GM04504 (cell line): ENCODE results near the gene MRTFA.
"Not testable (repeated sequence)": the region's sequence is repeated elsewhere in the genome, so short reads cannot be mapped to it uniquely, and the experiment has no call there.

Experiments used
- DNase-seq: peaks from one replicate; pipeline ENCODE4 v3.0.0-alpha.2; 2012; ENCODE audit warnings: low read depth

Gene MRTFA

DNA sequence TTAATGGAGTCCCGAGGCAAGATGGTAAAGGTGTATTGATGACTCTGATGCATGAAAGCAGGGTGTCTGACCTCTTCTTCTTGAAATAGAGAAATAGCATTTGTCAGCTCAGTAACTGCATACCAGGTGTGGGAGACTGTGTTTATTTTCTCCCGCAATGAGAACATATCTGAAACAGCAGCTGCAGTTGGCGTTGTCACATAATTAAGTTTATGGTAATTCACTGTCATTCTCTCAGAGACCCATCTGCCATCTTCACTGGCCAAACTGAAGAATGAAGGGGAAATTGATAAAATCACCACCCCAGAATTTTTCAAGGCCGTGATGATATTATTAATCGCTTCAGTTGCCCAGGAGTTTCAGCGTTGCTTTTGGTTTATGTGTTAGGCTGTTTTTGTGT is 22.6 kb upstream of the MRTFA start:
- DNase-seq = no peak

DNA sequence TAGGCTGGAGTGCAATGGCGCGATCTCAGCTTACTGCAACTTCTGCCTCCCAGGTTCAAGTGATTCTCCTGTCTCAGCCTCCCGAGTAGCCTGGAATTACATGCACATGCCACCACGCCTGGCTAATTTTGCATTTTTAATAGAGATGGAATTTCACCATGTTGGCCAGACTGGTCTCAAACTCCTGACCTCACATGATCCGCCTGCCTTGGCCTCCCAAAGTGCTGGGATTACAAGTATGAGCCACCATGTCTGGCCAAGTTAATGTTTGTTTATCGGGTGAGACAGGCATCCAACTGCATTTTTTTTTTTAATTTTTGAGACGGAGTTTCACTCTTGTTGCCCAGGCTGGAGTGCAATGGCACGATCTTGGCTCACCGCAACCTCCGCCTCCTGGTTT is 20.1 kb upstream of the MRTFA start:
- DNase-seq = not testable (repeated sequence)

DNA sequence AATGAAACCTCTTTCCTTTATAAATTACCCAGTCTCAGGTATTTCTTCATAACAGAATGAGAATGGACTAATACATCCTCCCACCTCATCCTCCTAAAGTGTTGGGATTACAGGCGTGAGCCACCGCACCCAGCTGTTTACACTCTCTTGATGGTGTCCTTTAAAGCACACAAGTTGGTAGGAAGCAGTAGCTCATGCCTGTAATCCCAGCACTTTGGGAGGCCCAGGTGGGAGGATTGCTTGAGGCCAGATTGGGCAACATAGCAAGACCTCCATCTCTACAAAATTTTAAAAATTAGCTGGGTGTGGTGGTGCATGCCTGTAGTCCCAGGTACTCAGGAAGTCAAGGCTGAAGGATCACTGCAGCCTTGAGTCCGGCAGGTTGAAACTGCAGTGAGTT is 19.4 kb upstream of the MRTFA start:
- not testable (repeated sequence) for DNase-seq

DNA sequence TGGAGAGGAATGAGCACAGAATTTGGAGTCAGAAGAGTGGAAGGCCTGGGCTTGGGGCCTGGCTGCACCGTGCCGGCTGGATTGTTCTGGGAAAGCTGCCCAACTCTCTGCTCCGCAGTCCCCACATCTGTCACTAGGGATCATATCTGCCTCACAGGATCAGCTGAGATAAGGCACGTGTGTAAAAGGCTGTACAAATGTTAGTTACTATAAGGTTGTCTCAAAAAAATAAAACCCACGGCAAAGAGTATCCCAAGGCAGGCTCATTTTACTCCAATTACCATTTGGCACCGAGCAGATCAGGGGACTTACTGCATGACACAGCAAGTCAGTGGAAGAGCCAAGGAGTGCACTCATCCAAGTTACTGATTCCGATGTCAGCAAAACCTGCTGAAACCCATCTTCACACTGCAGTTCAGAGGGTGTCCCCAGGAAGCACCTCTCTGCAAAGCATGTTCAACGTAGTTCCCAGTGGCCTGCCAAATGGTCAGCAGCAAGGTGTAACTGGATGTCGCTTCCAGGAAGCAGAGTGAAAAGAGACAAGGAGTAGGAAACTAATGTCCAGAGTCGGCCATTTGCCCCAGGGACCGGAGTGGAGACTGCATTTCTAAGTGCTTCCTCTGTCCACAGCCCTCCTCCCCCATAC is 18.1 kb upstream of the MRTFA start:
- DNase-seq = peak; percentile 55

DNA sequence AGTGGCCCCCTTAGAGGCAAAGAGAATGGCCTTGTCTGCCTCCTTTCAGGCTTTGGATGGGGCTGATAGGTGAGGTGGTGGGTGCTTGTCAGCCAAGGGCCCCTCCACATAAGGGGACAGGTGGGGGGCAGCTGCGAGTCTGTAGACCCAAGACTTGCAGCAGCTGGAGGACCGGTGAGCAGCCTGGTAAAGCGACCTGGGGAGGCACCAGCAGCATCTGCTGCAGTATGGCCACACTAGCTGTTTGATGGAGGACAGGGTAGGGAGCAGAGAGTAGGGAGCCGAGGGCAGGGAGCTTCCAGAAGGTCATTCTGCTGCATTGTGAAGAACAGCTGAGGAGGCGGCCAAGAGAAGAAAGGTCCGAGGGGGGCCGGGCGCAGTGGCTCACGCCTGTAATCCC is 16.8 kb upstream of the MRTFA start:
- no peak for DNase-seq

DNA sequence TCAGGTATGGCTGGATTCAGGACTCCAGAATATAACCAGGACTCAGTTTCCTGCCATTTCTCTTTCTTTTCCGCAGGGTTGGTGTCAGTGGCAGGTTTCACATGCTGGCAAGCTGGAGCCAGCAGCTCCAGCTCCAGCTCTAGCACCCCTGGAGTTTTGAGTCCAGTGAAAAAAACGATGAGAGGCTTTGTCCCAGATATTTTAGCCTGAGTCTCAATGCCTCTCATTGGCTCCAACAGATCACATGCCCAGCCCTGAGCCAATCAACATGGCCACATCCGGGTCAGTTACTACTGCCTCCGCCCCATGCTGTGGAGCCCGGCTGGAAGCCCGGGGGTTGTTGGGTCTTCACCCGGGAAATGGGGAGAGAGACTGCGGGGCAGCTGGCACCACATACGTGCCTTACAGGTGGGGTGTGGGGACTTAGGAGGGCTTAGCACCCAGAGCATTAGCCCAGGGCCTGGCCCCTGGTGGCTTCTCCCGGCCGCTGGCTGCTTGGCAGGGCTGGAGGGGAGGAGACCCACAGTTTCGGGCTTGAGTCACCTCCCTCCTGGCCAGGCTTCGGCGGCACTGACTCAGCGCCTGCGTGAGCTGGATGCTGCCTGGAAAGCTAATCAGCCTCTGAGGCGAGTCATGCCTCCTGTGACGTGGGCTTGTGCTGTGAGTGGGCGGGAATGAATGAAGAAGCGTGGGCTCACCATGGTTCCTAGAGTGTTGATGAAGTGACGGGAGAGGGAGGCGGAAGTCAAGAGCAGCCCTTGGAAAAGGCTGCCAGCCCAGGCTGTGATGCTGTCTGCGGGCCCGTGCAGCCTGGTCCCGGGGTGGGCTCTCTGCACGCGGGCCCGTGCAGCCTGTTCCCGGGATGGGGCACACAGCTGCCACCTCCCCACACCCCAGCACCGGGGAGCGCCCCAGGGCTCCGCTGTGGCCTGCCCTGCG is 15.3 kb upstream of the MRTFA start:
- peak; percentile 99 for DNase-seq

DNA sequence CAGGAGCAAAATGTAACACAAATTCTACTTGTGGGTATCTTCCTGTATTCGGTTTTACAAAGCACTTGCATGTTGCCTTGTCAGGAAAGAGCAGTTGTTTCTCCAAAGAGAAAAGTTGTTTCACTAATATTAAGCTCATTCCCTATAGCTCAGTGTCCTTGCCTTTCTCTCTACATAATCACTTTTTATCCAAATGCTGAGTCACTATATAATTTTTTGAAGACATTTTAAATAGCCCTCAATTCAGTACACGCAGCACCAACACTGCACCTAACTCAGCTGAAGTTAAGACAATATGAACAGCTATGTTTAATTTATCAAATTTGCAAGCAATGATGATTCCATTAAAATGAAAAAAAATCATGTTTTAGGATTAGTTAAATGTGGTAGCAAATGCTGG is 14.5 kb upstream of the MRTFA start:
- DNase-seq = no peak

DNA sequence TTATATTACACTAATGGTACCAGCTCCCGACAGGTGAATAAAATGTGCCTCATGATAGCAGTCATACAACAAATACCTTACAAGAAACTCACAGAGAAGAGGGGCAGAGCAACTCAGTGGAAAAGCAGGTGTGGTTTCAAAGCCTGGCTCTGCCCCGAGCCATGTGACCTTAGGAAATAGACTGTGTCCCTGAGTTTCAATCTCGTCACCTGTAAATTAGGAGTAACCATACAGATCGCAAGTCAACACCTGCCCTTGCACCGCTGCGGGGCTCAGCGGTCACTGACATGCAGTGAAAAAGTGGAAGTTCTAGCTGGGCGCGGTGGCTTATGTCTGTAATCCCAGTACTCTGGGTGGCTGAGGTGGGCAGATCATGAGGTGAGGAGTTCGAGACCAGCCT is 11.9 kb upstream of the MRTFA start:
- DNase-seq = no peak

DNA sequence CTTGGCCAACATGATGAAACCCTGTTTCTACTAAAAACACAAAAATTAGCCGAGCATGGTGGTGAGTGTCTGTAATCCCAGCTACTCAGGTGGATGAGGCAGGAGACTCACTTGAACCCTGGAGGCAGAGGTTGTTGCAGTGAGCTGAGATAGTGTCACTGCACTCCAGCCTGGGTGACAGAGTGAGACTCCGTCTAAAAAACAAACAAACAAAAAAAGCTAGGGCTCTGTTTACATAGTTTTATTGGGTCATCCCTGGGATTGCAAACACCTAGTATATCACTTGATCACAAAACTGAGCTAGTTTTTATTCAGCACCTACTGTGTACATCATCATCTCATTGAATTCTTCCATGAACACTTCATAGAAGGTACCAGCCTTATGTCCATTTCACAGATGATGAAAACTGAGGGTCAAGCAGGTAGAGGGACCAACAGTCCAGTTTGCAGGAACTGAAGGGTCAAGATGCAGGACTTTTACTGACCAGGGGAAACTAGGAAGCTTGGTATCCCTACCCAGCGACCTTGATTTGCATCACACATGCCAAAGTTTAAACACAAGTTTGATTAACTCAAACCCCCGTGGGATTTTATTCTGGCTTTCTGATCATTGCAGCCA is 9.2 kb upstream of the MRTFA start:
- no peak for DNase-seq

DNA sequence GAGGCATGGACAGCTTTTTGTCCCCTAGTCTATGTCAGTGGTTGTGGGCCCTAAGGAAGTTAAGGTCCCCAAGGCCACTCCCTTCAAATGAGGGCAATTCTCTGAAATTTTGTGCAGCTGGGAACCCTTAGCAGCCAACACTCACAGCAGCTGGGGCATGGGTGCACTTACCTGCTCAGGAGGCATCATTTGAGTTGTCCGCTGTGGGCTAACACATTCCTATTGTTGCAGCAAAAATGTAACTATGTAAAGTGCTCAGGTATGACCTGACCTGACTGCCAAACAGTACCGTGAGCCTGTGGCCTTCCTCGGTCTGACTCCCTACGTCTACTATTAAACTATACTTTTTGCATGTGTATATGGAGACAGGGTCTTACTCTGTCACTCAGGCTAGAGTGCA is 5.8 kb upstream of the MRTFA start:
- DNase-seq = no peak

DNA sequence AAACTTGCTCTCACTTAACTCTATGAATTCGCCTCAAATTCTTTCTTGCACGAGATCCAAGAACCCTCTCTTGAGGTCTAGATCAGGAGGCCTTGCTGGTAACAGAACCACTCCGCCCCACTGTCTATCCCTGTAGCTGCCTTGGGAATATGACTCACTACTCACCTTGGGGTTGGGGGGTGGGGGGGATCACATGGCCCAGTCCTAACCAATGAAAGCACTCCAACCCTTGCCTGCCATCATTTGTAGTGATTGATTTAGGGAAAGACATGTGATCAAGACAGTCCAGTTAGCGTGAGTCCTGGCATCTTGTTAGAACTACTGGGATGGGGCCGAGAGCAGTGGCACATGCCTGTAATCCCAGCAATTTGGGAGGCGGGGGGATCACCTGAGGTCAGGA is 4.8 kb upstream of the MRTFA start:
- no peak for DNase-seq

DNA sequence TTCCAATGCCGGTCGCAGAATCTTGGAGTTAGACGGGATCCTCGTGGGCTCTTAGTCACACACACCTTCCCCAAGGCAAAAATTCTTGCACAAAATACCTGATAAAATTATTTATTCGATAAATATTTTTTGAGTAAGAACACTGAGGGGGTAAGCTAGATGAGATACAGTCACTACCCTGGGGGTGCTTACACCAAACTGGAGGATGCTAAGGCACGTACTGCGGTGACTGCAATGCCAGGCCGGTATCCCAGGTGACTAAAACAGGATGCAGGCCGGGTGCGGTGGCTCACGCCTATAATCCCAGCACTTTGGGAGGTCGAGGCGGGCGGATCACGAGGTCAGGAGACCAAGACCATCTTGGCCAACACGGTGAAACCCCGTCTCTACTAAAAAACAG is 1.7 kb upstream of the MRTFA start:
- no peak for DNase-seq

DNA sequence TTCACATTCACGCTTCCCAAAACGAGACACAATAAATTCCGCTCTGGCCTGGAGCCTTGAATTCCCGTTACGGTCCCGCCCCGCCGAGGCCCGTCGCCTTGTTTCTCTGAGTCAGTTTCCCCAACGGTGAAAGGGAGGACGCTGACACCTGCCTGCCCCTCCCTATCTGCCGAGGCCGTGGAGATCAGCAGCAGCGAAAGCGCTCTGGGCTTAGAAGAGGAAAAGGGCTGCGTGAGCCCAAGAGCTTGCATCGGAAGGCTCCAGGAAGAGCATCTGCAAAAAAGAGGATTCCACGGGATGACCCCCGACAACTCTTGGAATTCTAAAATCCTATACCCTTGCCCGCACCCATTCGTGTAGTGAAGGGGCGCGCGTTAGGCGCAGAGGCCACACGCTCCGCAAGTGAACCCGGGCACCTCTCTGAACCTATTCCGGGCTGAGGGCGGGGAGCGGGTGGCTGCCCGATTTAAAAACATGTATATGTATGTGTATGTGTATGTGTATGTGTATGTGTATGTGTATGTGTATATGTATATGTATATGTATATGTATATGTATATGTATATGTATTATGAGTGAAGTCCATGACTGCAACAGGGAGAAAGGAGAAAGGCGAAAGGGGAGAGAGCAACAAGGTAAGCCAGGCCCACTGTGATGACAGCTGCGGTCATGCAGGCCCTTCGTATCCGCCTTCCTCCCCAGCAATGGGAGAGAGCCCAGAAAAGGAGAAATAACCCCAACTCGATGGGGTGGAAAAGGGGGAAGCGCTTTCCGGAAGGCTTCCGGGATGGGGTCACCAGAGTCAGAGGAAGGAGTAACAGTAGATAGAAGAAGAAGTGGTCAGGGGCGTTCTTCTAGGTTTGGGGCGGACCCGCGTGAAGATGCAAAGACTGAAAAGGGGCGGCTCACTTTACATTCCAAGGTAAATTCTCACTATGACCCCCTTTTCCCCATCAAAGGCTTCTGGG is 948 bp upstream of the MRTFA start:
- no peak for DNase-seq

DNA sequence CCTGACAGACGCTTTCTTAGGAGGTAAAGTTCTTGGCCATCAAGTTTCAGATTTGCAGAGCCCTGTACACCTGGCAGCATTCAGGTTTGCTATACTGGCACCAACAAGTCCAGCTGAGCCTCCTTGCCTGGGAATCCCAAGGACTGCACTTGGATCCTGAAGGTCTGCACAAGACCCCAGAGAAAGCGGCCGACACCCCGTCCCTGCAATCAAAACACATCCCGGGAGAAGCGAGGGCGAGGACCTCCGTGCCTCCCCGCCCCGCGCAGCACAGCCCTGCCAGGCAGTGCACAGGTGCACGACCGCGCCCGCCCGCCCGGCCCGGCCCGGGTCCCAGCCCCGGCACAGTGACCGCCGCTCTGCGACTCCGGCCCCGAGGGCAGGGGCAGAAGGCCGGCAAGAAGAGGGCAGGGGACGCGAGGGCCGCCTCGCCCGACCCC is 559 bp downstream of the MRTFA start:
- DNase-seq = no peak

DNA sequence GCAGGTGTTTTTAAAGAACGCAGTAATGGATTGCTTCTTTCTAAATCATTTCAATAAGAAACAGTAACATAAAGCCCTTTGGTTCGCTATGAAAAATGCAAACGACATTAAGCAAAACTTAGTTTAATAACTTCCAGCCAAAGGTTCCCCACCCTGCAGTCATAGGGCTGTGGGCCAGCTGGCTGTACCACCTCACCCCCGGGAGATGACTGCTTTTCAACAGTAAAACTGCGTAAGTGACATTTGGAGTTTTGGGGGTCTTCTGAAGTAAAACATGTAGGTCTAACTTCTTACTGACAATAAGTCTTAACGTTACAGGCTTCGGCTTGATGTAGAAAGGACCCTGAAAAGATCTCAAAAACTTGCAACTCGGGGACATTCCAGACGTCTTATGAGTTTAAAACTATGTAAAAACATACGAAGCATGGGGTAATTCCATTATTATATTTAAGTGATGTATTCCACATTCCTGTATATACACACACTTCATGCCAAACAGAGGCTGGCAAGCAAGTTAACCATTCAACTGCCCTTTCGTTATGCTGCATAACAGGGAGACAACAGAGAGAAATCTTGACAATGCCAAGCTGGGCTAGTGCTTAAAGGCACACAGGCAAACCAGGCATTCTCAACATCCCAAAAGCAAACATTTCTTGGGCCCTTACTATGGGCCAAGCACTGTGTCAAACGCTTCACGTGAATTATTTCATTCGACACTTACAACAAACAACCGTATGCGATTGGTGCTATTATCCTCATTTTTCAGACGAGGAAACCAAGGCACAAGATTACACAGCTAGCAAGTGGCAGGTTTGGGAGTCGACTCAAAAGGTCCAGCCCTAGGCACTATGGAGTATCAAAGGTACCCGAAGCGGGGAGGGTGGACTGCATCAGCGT is 1.2 kb downstream of the MRTFA start:
- no peak for DNase-seq

DNA sequence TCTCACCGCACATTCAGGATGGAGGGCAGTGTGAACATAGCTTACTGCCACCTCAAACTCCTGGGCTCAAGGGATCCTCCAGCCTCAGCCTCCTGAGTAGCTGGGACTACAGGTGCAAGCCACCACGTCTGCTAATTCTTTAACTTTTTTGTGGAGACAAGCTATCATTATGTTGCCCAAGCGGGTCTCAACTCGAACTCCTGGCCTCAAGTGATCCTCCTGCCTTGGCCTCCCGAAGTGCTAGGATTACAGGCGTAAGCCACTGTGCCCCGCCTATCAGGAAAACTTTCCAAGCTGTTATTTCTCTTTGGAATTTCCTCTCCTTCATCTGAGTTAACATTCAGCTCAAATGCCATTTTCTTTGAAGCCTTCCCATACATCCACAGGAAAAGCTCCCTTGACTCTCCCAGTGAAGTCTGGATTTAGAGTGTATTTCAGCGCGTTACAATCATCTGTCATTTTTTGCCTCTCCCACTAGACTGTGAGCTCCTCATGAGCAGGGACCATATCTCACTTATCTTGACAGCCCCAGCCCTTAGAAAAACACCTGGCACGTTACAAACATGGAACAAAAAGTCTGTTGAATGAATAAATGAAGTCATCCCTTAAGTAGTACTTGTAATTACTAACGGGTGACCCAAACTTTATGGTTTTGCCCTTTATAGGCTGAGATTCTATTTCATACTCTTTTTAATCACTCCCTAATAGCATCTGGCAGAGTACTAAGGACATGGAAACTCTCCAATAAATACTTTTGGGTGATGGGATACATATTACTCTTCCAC is 2.2 kb downstream of the MRTFA start:
- no peak for DNase-seq

DNA sequence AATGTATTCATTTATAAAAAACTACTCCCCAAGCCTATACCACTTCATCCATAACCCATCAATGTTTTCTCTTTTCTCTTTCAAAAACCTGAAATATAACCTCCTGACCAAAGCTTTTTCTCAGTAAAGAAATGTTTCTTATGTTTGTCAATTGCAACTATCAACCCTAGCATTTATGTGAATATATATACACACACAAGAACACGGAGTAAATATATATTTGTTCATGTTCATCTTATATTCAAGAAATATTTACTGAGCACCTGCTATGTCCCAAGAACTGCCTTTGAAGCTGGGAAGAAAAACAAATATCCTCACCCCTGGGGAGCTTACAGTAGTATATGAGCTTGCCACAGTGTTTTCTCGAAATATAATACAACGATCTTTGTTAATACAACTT is 3.5 kb downstream of the MRTFA start:
- DNase-seq = no peak

DNA sequence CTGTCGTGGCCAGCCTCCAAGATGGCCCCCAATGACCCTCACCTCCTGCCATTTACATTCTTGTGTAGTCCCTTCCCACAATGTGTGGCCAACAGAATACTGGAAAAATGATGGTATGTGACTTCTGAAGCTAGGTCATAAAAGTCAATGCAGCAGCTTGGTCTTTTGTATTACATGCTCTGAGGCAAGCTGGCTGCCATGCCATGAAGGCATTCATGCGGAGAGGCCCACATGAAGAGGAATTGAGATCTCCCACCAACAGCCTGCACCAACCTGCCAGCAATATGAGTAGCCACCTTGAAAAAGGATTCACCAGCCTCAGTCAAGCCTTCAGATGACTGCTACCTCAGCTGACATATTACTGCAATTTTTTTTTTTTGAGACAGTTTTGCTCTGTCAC is 4.6 kb downstream of the MRTFA start:
- no peak for DNase-seq

DNA sequence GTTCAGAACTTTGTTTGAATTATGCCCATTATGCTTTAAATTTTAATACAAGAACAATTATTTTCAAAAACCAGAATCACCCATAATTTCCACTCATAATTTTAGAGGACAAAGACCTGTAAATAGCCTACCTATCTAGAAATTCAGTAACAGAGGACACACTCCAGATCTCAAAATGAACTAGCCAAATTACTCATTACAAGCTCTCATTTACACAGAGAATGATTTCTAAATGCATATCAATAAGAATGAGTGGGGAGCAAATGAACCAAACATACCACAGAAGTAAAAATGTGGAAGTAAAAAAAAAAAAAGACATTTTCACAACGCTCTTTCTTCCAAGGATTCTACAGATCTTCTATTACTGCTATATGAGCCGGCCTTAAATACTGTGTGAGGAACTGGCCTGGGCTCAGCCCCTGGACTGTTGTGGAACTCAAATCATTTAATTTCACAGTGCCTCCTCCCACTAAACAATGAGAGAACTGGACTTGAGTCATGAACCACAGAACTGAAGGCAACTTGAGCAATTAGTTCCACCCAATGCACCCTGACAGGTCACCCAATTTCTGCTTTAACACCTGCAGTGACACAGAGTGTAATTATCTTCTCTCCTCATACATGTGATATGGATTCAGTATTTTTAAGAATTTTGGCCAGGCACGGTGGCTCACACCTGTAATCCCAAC is 8.0 kb downstream of the MRTFA start:
- no peak for DNase-seq
